DMS153 (cell line): ENCODE data around the gene KCNA4.
A peak's percentile ranks its signal among the peaks of the same experiment; 100 is the strongest.
"Not testable (repeated sequence)": the region's sequence is repeated elsewhere in the genome, so short reads cannot be mapped to it uniquely, and the experiment has no call there.

Experiments
- DNase-seq: peaks from one replicate; lab custom pipeline; 2025; lab: John Stamatoyannopoulos, UW

The KCNA4 gene

DNA sequence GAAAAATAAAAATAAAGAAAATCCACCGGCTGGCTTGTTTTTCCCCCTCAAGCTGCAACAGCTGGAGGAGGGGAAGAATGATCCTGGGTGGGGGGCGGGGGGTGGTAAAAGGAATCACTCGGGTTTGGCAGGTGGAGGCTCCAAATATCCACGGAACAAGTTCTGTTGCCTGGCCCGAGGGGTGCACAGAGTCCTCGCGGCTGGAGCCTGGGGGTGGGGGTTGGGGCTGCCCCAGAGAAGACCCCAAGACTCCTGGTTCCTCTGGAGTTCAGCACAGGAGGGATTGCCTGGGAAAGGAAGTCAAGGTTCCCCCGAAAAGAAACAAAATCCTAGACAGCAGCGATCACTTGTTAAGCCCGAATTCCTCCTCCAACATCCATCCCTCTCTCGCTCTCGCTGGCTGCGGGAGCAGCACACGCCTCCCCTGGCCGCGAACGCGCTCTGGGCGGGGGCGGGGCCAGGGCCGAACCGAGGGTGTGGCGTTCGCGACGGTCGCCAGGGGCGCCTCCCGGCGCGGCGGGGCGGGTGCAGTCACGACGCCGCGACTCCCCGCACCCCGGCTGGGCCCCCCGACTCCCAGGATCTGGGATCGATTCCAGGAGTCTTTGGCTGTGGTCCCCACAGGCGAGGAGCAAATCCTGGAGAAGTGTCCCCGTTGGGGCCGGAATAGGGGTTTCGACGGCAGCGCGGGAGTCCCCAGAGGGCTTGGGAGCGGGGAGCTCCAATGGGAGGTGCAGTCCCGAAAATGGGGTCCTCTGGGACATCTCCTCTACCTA is at the start of gene KCNA4:
TSS of gene KCNA4 (minus strand) at position 443 of the 776 bp plus-strand sequence. CDS start 4,352 bp downstream, outside the sequence.
- no peak for DNase-seq

DNA sequence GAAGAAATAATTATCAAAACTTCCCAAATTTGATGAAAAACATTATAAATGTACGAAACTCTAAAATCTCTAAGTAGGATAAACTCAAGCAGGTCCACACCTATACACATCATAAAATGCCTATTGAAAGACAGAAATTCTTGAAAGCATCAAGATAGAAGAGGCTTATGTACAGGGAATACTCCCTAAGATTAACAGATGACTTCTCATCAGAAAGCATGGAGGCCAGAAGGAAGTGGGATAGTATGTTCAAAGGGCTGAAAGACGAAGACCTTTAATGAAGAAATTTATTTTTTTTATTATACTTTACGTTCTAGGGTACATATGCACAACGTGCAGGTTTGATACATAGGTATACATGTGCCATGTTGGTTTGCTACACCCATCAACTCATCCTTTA is 45.3 kb upstream of the KCNA4 start:
- no peak for DNase-seq

GRCh38 chr11:30059172-30059815 is 42.5 kb upstream of the KCNA4 start:
- DNase-seq = no peak

DNA sequence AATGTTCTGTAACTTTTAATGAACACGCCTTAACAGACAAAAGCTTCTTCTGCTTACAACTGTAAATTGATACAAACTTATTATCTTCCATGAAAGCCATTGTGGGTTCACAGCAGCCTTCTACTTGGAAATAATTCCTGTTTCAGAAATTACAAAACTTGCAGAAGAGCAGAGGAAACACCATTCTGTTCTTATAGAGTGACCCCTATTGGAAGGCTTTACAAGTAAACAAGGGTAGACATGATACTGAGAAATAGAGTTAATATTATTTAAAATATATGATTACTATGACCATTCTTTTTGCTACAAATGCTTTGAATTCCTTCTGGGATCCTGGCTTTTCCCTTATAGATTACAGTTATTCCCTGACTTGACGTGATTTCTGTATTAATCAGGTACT is 32.4 kb upstream of the KCNA4 start:
- no peak for DNase-seq

DNA sequence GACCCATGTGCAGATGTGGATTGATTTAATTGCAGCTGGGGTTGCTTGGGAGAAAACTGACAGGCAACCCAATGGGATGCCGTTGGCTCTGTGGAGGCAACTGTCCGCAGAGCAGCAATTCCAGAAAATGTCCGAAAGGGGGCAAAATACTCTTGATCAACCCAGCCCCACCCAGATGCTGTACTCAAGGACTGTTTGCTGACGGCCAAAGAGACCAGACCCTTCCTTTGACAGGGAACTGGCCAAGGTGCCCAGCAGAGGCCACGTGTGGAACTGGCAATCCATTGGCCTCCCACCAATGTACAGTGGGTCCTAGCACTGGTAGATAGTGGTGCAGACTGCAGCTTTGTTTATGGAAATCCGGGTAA is 29.7 kb upstream of the KCNA4 start:
- DNase-seq = no peak

DNA sequence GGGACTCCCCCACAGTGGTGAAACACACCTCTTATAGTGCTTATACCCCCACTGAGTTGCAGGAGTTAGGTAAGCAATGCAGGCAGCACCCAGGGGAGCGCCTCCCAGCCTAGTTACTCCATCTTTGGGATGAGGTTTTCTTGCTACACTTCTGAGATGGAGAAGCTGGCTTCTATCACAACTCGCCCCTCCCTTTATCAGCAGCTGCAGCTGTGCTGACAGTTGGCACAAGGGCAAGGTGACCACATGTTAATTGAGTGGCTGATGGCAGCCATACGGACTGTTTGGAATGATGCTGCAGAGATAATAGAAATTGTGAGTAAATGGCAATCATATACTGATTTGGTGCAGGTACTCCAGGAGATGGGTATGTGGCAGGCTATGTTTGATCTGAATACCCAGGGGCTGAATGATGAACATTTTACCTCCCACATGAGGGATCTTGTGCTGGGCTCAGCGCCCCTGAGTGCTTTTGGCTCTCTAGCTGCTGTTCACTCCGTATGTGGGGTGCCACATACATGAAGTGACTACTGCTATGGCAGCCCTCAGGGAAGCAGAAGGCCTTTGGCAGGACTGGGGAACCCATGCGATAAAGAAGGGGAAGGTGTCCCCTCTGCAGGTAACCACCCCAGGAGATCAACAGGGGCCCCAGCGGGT is 29.2 kb upstream of the KCNA4 start:
- DNase-seq = no peak

DNA sequence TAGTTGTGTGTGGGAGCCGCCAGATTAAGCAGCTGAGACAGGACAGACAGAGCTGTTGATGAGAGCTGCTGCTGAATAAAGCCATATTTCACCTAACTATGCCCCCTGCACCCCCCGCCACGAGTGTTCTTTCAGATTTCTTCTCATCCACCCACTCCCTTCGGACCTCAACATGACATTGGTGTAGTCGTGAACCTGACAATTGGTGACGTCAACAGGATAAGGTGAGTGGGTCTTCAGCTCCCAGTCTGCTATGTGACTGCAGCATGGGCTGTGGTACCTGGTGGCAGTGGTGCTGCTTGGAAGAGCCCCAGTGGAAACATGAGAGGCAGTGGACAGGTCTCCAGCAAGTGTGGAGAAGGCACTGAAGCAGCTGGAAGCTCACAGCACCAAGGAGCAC is 28.3 kb upstream of the KCNA4 start:
- no peak for DNase-seq

DNA sequence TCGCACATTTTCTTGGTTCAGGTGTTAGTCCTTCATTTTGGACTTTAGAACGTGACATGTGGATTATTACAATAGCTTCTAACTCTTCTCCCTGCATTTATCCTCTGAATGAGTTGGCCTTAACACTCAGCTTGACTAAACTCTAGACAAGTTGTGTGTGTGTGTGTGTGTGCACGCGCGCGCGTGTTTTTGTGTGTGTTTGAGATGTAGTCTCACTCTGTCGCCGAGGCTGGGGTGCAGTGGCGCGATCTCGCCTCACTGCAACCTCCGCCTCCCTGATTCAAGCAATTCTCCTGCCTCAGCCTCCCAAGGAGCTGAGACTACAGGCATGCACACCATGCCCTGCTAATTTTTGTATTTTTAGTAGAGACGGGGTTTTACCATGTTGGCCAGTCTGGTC is 24.3 kb upstream of the KCNA4 start:
- no peak for DNase-seq

DNA sequence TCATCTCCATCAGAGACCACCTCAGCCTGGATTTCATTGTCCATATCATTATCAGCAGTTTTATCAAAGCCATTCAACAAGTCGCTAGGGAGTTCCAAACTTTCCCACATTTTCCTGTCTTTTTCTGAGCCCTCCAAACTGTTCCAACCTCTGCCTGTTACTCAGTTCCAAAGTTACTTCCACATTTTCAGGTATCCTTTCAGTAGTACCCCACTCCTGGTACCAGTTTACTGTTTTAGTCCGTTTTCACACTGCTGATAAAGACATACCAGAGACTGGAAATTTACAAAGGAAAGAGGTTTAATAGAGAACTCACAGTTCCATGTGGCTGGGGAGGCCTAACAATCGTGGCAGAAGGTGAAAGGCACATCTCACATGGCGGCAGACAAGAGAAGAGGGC is 17.9 kb upstream of the KCNA4 start:
- DNase-seq = not testable (repeated sequence)

- not testable (repeated sequence) for DNase-seq
Observed at GRCh38 chr11:30034166-30034565, 17.3 kb upstream of the KCNA4 start.

DNA sequence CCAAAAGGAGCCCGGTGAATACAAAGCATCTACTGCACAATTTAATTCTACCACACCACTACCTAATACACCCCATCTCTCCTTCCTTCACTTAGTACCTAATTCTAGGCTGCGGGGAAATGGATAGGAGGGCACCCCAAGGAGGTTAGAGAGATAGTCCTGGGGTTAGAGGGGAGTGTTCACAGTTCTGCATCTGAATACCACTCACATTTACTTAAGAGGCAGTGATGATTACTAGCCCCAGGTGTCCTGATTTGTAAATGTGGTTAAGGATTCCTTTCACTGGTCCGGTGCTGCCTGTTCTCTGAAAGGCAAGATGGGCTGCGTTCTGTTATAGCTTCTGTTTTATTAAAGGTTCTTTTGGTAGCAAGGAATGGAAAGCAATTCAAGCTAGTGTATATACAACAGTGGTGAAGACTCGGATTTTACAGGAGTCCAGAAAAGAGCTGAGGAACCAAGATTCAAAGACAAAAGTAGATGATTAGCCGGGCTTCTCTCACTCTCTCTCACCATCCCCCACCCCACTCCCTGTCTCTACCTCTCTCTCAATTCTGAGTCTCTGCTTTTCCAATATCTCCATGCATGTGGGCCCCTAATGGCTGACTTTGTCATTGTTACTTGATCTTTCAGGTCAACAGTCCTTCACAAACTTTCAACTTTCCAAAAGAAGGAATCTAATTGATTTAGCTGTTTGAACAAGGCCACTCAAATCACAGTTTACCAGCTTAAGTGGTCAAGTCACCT is 8.7 kb upstream of the KCNA4 start:
- DNase-seq = no peak

- DNase-seq = no peak
Observed at GRCh38 chr11:30023074-30023473, 6.2 kb upstream of the KCNA4 start.

DNA sequence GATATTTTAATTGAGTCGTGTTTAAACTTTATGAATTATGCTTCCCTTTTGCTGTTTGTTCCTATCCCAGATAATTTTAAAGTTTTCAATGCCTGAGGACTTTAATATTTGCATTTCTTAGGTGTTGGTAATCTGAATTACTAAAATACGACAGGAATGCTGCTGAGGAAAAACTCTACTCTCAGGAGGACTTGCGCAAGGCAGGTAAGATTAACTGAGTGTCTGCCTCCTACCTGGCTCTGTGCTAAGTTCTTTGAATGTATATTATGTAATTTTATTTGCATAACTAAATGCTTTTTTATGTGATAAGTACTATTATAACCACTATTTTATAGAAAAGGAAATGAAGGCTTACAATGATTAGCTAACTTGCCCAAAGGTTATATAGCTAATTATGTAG is 2.7 kb upstream of the KCNA4 start:
- no peak for DNase-seq

- no peak for DNase-seq
Observed at GRCh38 chr11:30018495-30018894, 1.7 kb upstream of the KCNA4 start.

GRCh38 chr11:30017445-30017895 is 640 bp upstream of the KCNA4 start:
- no peak for DNase-seq

GRCh38 chr11:30015725-30016412 is 961 bp downstream of the KCNA4 start:
- DNase-seq = no peak

DNA sequence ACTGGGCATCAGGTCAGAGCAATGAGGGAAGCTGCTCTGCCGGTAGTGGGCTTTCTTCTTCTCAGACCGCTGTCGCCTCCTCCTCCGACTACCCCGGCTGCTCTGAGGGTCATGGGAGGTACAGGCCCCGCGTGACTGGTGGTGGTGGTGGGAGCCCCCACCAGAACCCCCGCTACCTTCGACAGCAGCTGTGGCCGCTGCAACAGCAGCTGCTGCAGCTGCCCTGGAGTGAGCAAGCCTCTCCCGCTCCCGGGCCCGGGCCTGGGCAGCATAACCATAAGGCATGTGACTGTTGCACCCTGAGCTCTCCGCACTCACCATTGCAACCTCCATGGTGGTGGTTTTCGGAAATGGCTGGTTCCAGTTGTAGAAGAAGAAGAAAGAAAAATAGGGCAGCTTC is 4.5 kb downstream of the KCNA4 start:
- DNase-seq = no peak

GRCh38 chr11:30009060-30009459 is 7.8 kb downstream of the KCNA4 start:
- DNase-seq = no peak

GRCh38 chr11:30006876-30007275 is 10.0 kb downstream of the KCNA4 start:
- DNase-seq = no peak

- no peak for DNase-seq
Observed at GRCh38 chr11:30002157-30002785, 14.6 kb downstream of the KCNA4 start.

DNA sequence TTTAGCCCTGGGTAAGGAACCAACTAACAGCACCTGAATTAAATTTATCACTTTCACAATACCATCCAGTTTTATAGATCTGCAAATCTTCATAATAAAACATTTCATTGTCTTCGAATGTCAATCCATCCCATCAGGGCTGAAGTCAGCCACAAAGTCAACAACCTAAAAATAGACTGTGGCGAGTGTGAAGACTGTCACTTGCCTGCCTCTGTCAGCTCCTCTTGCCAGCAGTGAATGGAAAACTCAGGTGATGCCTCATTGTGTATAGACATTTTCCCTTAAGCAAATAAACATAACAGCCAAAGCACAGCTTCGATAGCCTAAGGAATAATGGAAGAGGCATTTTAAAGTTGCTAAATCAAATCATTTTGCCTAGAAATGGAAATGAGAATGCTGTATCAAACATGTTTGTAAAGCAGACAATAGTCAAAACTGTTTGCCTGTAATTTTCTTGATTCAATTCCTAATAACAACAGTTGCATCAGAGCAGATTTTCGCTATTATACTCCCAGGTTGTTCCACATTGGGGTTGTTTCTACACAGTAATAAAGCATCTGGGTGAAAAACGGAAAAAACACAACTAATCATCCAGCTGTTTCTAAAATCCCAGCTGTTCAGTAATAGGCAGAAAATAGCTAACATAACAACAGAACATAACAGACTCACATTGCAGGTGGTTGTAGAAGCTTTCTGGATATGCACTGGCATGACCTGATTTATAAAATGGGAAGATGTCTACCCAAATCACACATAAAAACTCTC is 15.7 kb downstream of the KCNA4 start:
- peak; percentile 72 for DNase-seq
